Adrenal gland (tissue), 12 donors: ENCODE results near the gene TMEM132C. TPM values are rescaled to one million over a fixed set of nuclear protein-coding genes. Genes with fewer than 3 reads are reported as not detected.

Experiments
- DNase-seq, 7 donors: peaks; one replicate each; pipeline ENCODE4 v3.0.0-alpha.2; 2019 to 2020
- H3K27ac ChIP-seq, 5 donors: fragments of 200-600 bp; sonication (generic) in 4 of 5; 1 replicate in 3 of 5; 2 replicates in 2 of 5; pipeline versions ENCODE4 v1.5.1 to v1.8.0; 2016 to 2020; ENCODE audit warnings: mild to moderate bottlenecking in 1 of 5
- H3K27me3 ChIP-seq: fragments of 200-600 bp; 2 replicates; pipeline ENCODE4 v1.8.0; 2021
- H3K36me3 ChIP-seq, 2 donors: fragments of 200-600 bp; replicated peaks in 1 of 2; 1 replicate in 1 of 2; 2 replicates in 1 of 2; pipeline versions ENCODE4 v1.5.1 to v1.8.0; 2018 to 2022
- H3K4me1 ChIP-seq, 2 donors: fragments of 200-600 bp; replicated peaks in 1 of 2; 1 replicate in 1 of 2; 2 replicates in 1 of 2; pipeline versions ENCODE4 v1.5.1 to v1.8.0; 2018 to 2021
- H3K4me3 ChIP-seq, 4 donors: fragments of 200-600 bp; sonication (generic) in 3 of 4; one replicate each; pipeline ENCODE4 v1.5.1; 2016 to 2018
- H3K9me3 ChIP-seq, 3 donors: fragments of 200-600 bp; sonication (generic) in 1 of 3; replicated peaks in 1 of 3; 1 replicate in 2 of 3; 2 replicates in 1 of 3; pipeline versions ENCODE4 v1.5.1 to v1.8.0; 2016 to 2021
- POLR2A ChIP-seq, 2 donors: fragments of 450-650 bp; IDR thresholded peaks; one replicate each; pipeline ENCODE4 v1.6.1; 2017; ENCODE audit warnings: antibody characterized with exemption in 2 of 2, mild to moderate bottlenecking in 2 of 2, moderate library complexity in 1 of 2
- WGBS, 4 donors: extraction: QIAGEN DNeasy Blood & Tissue Kit in 2 of 4; methylation state at CpG; one replicate each; pipeline versions ENCODE4 v1.1.5 to v1.1.7; 2013 to 2017; 5-methylcytosine and 5-hydroxymethylcytosine counted together
- intact Hi-C, 2 donors: fragments of 100-400 bp; cut with DNase I; formaldehyde crosslinking; loops; one replicate each; pipeline versions ENCODE4 v1.14.1 to v1.15.0; 2022 to 2023
- polyA plus RNA-seq, 3 donors: library from polyadenylated mRNA; stranded (reverse); fragments of 200-250 nt in 2 of 3; fragments of 350-450 nt in 1 of 3; fragmentation: Illumina TruSeq in 1 of 3; extraction: RNeasy Lipid Tissue Mini Kit (QIAGEN cat#74804) in 1 of 3; gene quantifications; one replicate each; pipeline ENCODE4 v1.2.3, GENCODE V29; 2013 to 2014
- total RNA-seq, 9 donors: library from RNA; depleted of rRNA in 4 of 9; stranded (reverse); fragments of >200 nt in 4 of 9; fragments of 120-200 nt in 1 of 9; fragmentation: NEBNext Ultra II Directional in 1 of 9; extraction: Animal tissue kit (Norgen Biotek cat#: 25700) in 1 of 9; gene quantifications; one replicate each; pipeline versions ENCODE4 v1.1.0 to v1.2.4, GENCODE V29; 2013 to 2023
- TF ChIP-seq, protein P1 (sequence below), 6 experiments: fragments of 450-650 bp in 4 of 6; fragments of 200-600 bp in 2 of 6; sonication (generic) in 1 of 6; IDR thresholded peaks; 1 replicate in 5 of 6; 2 replicates in 1 of 6; pipeline versions ENCODE4 v1.5.1 to v1.8.0; 2016 to 2021; ENCODE audit warnings: antibody characterized with exemption in 6 of 6, mild to moderate bottlenecking in 2 of 6, moderate library complexity in 1 of 6
- donor health status: healthy with polysubstance abuse.
- donor health status: Bipolar disorder and iron deficiency.
- donor health status: DM: yes; HTN: yes; CAD: no.
- donor health status: DM: no; HTN: no; CAD: no.
- donor health status: DM: no; HTN: no; CAD: no.
- donor health status: DM: yes; HTN: yes; CAD: no.

TMEM132C gene
- total and polyA plus RNA-seq, 12 donors = 1.2 to 4.2 (median 2.5) TPM

DNA sequence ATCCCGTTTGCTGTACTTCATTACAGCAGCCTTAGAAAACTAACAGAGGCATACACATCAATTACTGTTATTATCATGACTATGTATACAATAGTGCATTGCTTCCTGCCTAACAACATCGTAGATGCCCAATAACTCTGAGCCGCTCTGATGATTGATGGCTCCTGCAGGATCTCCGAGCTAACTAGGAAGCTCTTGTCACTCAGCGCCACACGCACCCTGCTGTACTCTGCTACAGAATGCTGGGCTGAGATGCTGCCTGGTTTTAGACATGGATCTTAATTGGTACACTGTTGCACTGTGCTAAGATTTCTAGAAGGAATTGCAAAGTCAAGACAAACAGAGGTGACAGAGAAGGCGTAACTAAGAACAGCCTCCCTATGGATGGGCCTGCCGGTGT, 387.5 kb downstream of the TMEM132C start:
- intact Hi-C loops = no loop called here
- Histone ChIP-seq H3K27me3 (no peaks in the 10 kb centered on the region), H3K4me1 (no peaks in the 10 kb centered on the region), H3K27ac (no peak overlapping the region), H3K9me3 (no peaks in the 10 kb centered on the region), H3K36me3 (no peaks in the 10 kb centered on the region), H3K4me3 (no peak overlapping the region)
- 54 to 74% (median 65%) methylated on average over 8 of the region's 8 CpGs for WGBS, 4 donors
- TF ChIP-seq POLR2A (IDR thresholded peaks at IDR 0.05) = no peak
- TF ChIP-seq, protein P1, sequence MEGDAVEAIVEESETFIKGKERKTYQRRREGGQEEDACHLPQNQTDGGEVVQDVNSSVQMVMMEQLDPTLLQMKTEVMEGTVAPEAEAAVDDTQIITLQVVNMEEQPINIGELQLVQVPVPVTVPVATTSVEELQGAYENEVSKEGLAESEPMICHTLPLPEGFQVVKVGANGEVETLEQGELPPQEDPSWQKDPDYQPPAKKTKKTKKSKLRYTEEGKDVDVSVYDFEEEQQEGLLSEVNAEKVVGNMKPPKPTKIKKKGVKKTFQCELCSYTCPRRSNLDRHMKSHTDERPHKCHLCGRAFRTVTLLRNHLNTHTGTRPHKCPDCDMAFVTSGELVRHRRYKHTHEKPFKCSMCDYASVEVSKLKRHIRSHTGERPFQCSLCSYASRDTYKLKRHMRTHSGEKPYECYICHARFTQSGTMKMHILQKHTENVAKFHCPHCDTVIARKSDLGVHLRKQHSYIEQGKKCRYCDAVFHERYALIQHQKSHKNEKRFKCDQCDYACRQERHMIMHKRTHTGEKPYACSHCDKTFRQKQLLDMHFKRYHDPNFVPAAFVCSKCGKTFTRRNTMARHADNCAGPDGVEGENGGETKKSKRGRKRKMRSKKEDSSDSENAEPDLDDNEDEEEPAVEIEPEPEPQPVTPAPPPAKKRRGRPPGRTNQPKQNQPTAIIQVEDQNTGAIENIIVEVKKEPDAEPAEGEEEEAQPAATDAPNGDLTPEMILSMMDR (IDR thresholded peaks at IDR 0.05) = no peak
- no peak for DNase-seq

DNA sequence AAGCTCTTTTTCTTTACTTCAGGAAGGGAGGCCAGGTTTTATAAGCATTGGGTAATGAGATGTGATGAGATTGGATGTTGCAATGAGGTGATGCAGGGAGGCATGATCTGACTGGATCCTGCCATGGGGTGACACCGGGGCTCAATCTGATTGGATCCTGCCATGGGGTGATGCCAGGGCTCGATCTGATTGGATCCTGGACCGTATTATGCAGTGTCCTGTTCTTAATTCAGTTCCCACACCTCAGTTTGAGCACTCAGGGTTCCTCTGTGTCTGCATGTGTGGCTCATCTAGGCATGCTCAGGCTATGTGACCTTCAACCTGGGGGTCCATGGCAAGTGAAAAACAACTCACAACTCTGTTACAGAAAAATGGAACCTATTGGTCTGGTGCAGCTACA, 390.4 kb downstream of the TMEM132C start:
- 68 to 92% (median 75%) methylated on average over 2 to 3 of the region's 3 CpGs for WGBS, 4 donors
- DNase-seq = no peak
- intact Hi-C loops = no loop called here
- no peaks in the 10 kb centered on the region for H3K36me3 ChIP-seq
- H3K4me1 ChIP-seq = no peaks in the 10 kb centered on the region
- no peaks in the 10 kb centered on the region for H3K9me3 ChIP-seq
- no peak overlapping the region for H3K27ac ChIP-seq
- H3K4me3 ChIP-seq = no peak overlapping the region
- no peaks in the 10 kb centered on the region for H3K27me3 ChIP-seq
- TF ChIP-seq POLR2A (IDR thresholded peaks at IDR 0.05) = no peak

DNA sequence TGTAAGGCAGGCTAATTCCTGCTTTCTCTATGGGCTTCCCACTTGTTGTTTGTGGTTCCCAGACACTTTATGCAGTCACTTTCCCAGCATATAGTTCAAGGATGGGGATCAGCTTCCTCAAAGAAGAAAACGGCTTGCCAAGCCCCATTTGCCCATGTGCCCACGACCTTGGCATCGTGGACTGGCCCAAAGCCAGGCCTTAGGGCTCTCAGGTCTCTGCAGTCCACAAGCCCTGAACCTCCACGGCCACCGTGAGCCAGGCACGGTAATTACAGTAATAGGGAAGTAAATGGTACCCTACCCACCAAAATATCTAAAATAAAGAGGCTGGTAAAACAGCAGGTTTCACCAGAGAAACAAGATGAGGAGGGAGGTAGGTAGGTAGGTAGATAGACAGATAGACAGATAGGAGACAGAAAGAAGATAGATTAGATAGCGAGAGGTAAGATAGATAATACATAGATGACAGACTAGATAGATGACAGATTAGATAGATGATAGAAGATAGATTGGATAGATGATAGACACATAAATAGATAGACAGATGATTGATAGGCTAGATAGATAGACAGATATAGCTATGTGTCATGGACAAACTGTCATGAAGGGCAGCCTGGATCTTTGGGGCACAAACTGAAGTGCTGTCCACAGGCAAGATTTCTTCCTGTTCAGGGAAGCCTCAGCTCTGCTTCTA, 393.7 kb downstream of the TMEM132C start:
- Histone ChIP-seq H3K27ac (no peak overlapping the region), H3K4me3 (no peak overlapping the region), H3K4me1 (no peaks in the 10 kb centered on the region), H3K36me3 (no peaks in the 10 kb centered on the region), H3K9me3 (no peaks in the 10 kb centered on the region), H3K27me3 (no peaks in the 10 kb centered on the region)
- WGBS, 4 donors = 43 to 51% (median 46%) methylated on average over 7 of the region's 7 CpGs
- TF ChIP-seq, protein P1 (IDR thresholded peaks at IDR 0.05) = no peak
- no peak for TF ChIP-seq POLR2A (IDR thresholded peaks at IDR 0.05)
- no peak for DNase-seq
- intact Hi-C loops = no loop called here

DNA sequence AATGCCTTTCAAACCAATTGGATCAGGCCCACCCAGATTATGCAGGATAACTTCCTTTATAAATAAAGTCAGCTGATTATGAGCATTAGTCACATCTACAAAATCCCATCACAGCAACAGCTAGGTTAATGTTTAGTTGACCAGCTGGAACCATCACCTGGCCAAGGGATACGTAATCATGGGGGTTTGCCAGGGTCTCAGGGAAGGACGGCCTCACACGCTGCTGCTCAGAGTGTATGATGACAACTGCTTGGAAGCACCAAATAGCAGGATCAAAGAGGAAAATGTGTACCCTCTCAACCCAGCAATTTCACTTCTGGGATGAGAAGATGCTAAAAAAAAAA, 394.2 kb downstream of the TMEM132C start:
- 51 to 79% (median 70%) methylated on average over 3 of the region's 3 CpGs for WGBS, 4 donors
- no peaks in the 10 kb centered on the region for H3K27me3 ChIP-seq
- H3K9me3 ChIP-seq = no peaks in the 10 kb centered on the region
- no peak overlapping the region for H3K27ac ChIP-seq
- H3K4me1 ChIP-seq = no peaks in the 10 kb centered on the region
- intact Hi-C loops = no loop called here
- H3K4me3 ChIP-seq = no peak overlapping the region
- TF ChIP-seq POLR2A (IDR thresholded peaks at IDR 0.05) = no peak
- TF ChIP-seq, protein P1 (IDR thresholded peaks at IDR 0.05) = no peak
- no peaks in the 10 kb centered on the region for H3K36me3 ChIP-seq
- DNase-seq = no peak

DNA sequence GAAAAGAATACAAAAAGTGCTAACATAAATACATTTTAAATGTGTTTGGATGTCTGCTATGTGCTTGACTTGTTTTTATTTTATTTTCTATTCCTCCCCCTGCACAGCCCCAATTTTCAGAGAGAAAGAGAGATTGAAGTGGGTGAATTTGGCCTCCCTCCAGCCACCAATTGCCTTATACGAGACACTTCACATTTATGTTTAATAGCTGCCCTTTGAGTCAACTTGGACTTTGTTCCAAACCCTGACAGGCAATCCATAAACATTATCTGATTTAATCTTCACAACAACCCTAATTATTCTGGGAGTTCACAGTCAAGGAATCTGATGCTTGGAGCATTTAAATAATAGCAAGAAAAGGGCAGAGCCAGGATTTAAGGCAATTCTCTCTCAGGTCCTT, 395.1 kb downstream of the TMEM132C start:
- no peaks in the 10 kb centered on the region for H3K4me1 ChIP-seq
- 17 to 35% (median 21%) methylated on average over 1 of the region's 1 CpG for WGBS, 4 donors
- H3K36me3 ChIP-seq = no peaks in the 10 kb centered on the region
- TF ChIP-seq, protein P1 (IDR thresholded peaks at IDR 0.05) = no peak
- TF ChIP-seq POLR2A (IDR thresholded peaks at IDR 0.05) = no peak
- no peak for DNase-seq
- no peaks in the 10 kb centered on the region for H3K27me3 ChIP-seq
- no peaks in the 10 kb centered on the region for H3K9me3 ChIP-seq
- intact Hi-C loops = no loop called here
- no peak overlapping the region for H3K4me3 ChIP-seq
- H3K27ac ChIP-seq = no peak overlapping the region
